SK-N-SH treated with all-trans-retinoic acid at 6 μM for 48 hours (cell line): ENCODE results near the gene NDUFA13.

Experiments
- ATAC-seq: fragments of 200-7000 bp; cut with Tn5 transposase; 3 replicates; pipeline ENCODE4 v1.9.1; 2020; ENCODE audit warnings: mild to moderate bottlenecking, moderate library complexity
- ARNTL ChIP-seq: fragments of 450-650 bp; formaldehyde crosslinking; IDR thresholded peaks from 2 replicates; pipeline ENCODE4 v1.5.0; 2020; ENCODE audit warnings: low read depth, mild to moderate bottlenecking, moderate library complexity, borderline replicate concordance
- BACH2 ChIP-seq: fragments of 250-450 bp; sonication (Bioruptor Pico); IDR thresholded peaks from 2 replicates; pipeline ENCODE4 v1.9.0; 2021; ENCODE audit warnings: mild to moderate bottlenecking, borderline replicate concordance
- CREB5 ChIP-seq: fragments of 250-450 bp; sonication (Bioruptor Pico); IDR thresholded peaks from 2 replicates; pipeline ENCODE4 v1.5.1; 2020; ENCODE audit warnings: low read depth, mild to moderate bottlenecking, moderate library complexity
- CSDC2 ChIP-seq: fragments of 250-450 bp; sonication (Bioruptor Pico); IDR thresholded peaks from 2 replicates; pipeline ENCODE4 v1.5.0; 2020; ENCODE audit warnings: mild to moderate bottlenecking, moderate library complexity
- CSRNP3 ChIP-seq: fragments of 250-450 bp; sonication (Bioruptor Pico); IDR thresholded peaks from 2 replicates; pipeline ENCODE4 v1.5.1; 2021; ENCODE audit warnings: mild to moderate bottlenecking, moderate library complexity
- ESRRG ChIP-seq: fragments of 250-450 bp; sonication (Bioruptor Pico); IDR thresholded peaks from 2 replicates; pipeline ENCODE4 v1.6.1; 2021; ENCODE audit warnings: mild to moderate bottlenecking
- GLIS3 ChIP-seq: fragments of 250-450 bp; sonication (Bioruptor Pico); IDR thresholded peaks from 2 replicates; pipeline ENCODE4 v1.5.0; 2020; ENCODE audit warnings: mild to moderate bottlenecking, moderate library complexity
- ISL1 ChIP-seq: fragments of 250-450 bp; sonication (Bioruptor Pico); IDR thresholded peaks from 2 replicates; pipeline ENCODE4 v2.1.2; 2022; ENCODE audit warnings: mild to moderate bottlenecking, moderate library complexity
- OSR1 ChIP-seq: fragments of 250-450 bp; sonication (Bioruptor Pico); IDR thresholded peaks from 2 replicates; pipeline ENCODE4 v1.8.0; 2022; ENCODE audit warnings: moderate library complexity, mild to moderate bottlenecking, inconsistent platforms
- PATZ1 ChIP-seq: fragments of 250-450 bp; sonication (Bioruptor Pico); IDR thresholded peaks from 2 replicates; pipeline ENCODE4 v1.8.0; 2020; ENCODE audit warnings: mild to moderate bottlenecking, moderate library complexity, borderline replicate concordance
- PPARA ChIP-seq: fragments of 250-450 bp; sonication (Bioruptor Pico); IDR thresholded peaks from 2 replicates; pipeline ENCODE4 v1.5.0; 2020; ENCODE audit warnings: mild to moderate bottlenecking, borderline replicate concordance
- RARB ChIP-seq: fragments of 250-450 bp; sonication (Bioruptor Pico); IDR thresholded peaks from 2 replicates; pipeline ENCODE4 v1.8.0; 2021; ENCODE audit warnings: mild to moderate bottlenecking, moderate library complexity
- SNAI2 ChIP-seq: fragments of 250-450 bp; sonication (Bioruptor Pico); IDR thresholded peaks from 2 replicates; pipeline ENCODE4 v1.5.0; 2020; ENCODE audit warnings: mild to moderate bottlenecking, moderate library complexity
- TOX ChIP-seq: fragments of 250-450 bp; sonication (Bioruptor Pico); IDR thresholded peaks from 2 replicates; pipeline ENCODE4 v1.8.0; 2021; ENCODE audit warnings: mild to moderate bottlenecking, moderate library complexity, borderline replicate concordance
- TSHZ2 ChIP-seq: fragments of 250-450 bp; sonication (Bioruptor Pico); IDR thresholded peaks from 2 replicates; pipeline ENCODE4 v1.5.0; 2020; ENCODE audit warnings: mild to moderate bottlenecking, moderate library complexity
- ZC3H10 ChIP-seq: fragments of 250-450 bp; sonication (Bioruptor Pico); IDR thresholded peaks from 2 replicates; pipeline ENCODE4 v1.5.1; 2021; ENCODE audit warnings: mild to moderate bottlenecking, moderate library complexity
- ZFP30 ChIP-seq: fragments of 450-650 bp; formaldehyde crosslinking; IDR thresholded peaks from 2 replicates; pipeline ENCODE4 v1.5.0; 2022; ENCODE audit warnings: mild to moderate bottlenecking, moderate library complexity
- ZNF565 ChIP-seq: fragments of 450-650 bp; formaldehyde crosslinking; conservative IDR thresholded peaks from 2 replicates; pipeline ENCODE4 v1.5.0; 2020; ENCODE audit warnings: low read depth, mild to moderate bottlenecking, moderate library complexity
- ZNF70 ChIP-seq: fragments of 450-650 bp; formaldehyde crosslinking; IDR thresholded peaks from 2 replicates; pipeline ENCODE4 v1.5.0; 2020; ENCODE audit warnings: mild to moderate bottlenecking, moderate library complexity
- ZNF8 ChIP-seq: fragments of 450-650 bp; formaldehyde crosslinking; IDR thresholded peaks from 2 replicates; pipeline ENCODE4 v1.5.0; 2020; ENCODE audit warnings: mild to moderate bottlenecking, moderate library complexity

NDUFA13 gene

GRCh38 chr19:19563348-19563848, 47.4 kb downstream of the NDUFA13 start:
- TF ChIP-seq PATZ1 (CRISPR knock-in tag) (no peak), SNAI2 (CRISPR knock-in tag) (no peak), CSDC2 (no peak), CSRNP3 (CRISPR knock-in tag) (no peak), BACH2 (CRISPR knock-in tag) (no peak), TSHZ2 (no peak), OSR1 (CRISPR knock-in tag) (no peak), PPARA (CRISPR knock-in tag) (no peak), CREB5 (no peak), RARB (CRISPR knock-in tag) (no peak), ZNF70 (CRISPR knock-in tag) (no peak), ISL1 (no peak), ZFP30 (CRISPR knock-in tag) (no peak), ZC3H10 (CRISPR knock-in tag) (no peak), TOX (CRISPR knock-in tag) (no peak), ESRRG (CRISPR knock-in tag) (no peak), GLIS3 (CRISPR knock-in tag) (no peak)
- ATAC-seq: no peak

- no peak for ATAC-seq
- TF ChIP-seq ARNTL (CRISPR knock-in tag) (no peak), CSDC2 (no peak), TOX (CRISPR knock-in tag) (no peak), BACH2 (CRISPR knock-in tag) (no peak), ZC3H10 (CRISPR knock-in tag) (no peak), TSHZ2 (no peak), PPARA (CRISPR knock-in tag) (no peak), ZNF70 (CRISPR knock-in tag) (no peak), ZFP30 (CRISPR knock-in tag) (no peak), ZNF8 (CRISPR knock-in tag) (no peak)
Measured at GRCh38 chr19:19566306-19566705, 50.3 kb downstream of the NDUFA13 start.

GRCh38 chr19:19567391-19567790, 51.4 kb downstream of the NDUFA13 start:
- TF ChIP-seq ZC3H10 (CRISPR knock-in tag) (no peak), ZFP30 (CRISPR knock-in tag) (no peak), BACH2 (CRISPR knock-in tag) (no peak), GLIS3 (CRISPR knock-in tag) (no peak), CSDC2 (no peak), ZNF8 (CRISPR knock-in tag) (no peak), SNAI2 (CRISPR knock-in tag) (no peak), ZNF565 (CRISPR knock-in tag) (no peak)
- ATAC-seq: no peak
